Naive thymus-derived CD4-positive, alpha-beta T cell (primary cell): ENCODE results near the gene CASP10. TPM values are rescaled to one million over a fixed set of nuclear protein-coding genes. Genes with fewer than 3 reads are reported as not detected.

Experiments used
- ATAC-seq: fragments of 150-1000 bp; cut with Tn5 transposase; 2 replicates; pipeline ENCODE4 v1.10.0; 2021; ENCODE audit warnings: mild to moderate bottlenecking, moderate library complexity
- CTCF ChIA-PET: fragments of 350-600 bp; sonication (Branson Sonifier 250); formaldehyde crosslinking; loops from one replicate; lab custom pipeline; 2021; ENCODE audit warnings: antibody characterized with exemption; lab: Charles Lee
- POLR2A ChIA-PET: fragments of 350-600 bp; sonication (Branson Sonifier 250); formaldehyde crosslinking; loops from one replicate; lab custom pipeline; 2021; ENCODE audit warnings: antibody characterized with exemption, inconsistent platforms; lab: Charles Lee
- DNase-seq, 9 donors: peaks; one replicate each; pipeline versions ENCODE4 v3.0.0 to v3.0.0-alpha.2; 2020 to 2022; ENCODE audit warnings: mixed read lengths in 1 of 9
- H3K27ac ChIP-seq: one replicate; pipeline ENCODE4 v1.7.0; 2013; ENCODE audit warnings: mild to moderate bottlenecking, low read depth, low read length, moderate library complexity
- H3K27me3 ChIP-seq, 2 donors: one replicate each; pipeline ENCODE4 v1.7.0; 2013; ENCODE audit warnings: low read length in 2 of 2, mild to moderate bottlenecking in 2 of 2, moderate library complexity in 2 of 2; ENCODE audit not compliant: control insufficient read depth in 2 of 2, insufficient read depth in 2 of 2
- H3K36me3 ChIP-seq, 3 experiments: 1 replicate in 2 of 3; 2 replicates in 1 of 3; pipeline ENCODE4 v1.7.0; 2013; ENCODE audit warnings: low read length in 3 of 3, mild to moderate bottlenecking in 3 of 3, moderate library complexity in 1 of 3; ENCODE audit not compliant: insufficient read depth in 3 of 3, control insufficient read depth in 2 of 3
- H3K4me1 ChIP-seq, 2 donors: one replicate each; pipeline ENCODE4 v1.7.0; 2013; ENCODE audit warnings: low read length in 2 of 2, mild to moderate bottlenecking in 2 of 2, moderate library complexity in 1 of 2; ENCODE audit not compliant: control insufficient read depth in 2 of 2, insufficient read depth in 2 of 2
- H3K4me3 ChIP-seq: 2 replicates; pipeline ENCODE4 v1.7.0; 2013; ENCODE audit warnings: mild to moderate bottlenecking, low read length
- H3K9me3 ChIP-seq, 3 experiments: 1 replicate in 2 of 3; 2 replicates in 1 of 3; pipeline ENCODE4 v1.7.0; 2013; ENCODE audit warnings: low read length in 3 of 3; ENCODE audit not compliant: control insufficient read depth in 2 of 3
- H3K27ac Mint-ChIP-seq, 9 donors: one replicate each; pipeline ENCODE4 v1.8.0; 2020 to 2022; ENCODE audit warnings: mixed read lengths in 9 of 9, mild to moderate bottlenecking in 8 of 9, moderate library complexity in 5 of 9, inconsistent platforms in 2 of 9
- H3K27me3 Mint-ChIP-seq, 5 donors: one replicate each; pipeline ENCODE4 v1.8.0; 2021 to 2022; ENCODE audit warnings: mixed read lengths in 5 of 5, mild to moderate bottlenecking in 1 of 5
- H3K36me3 Mint-ChIP-seq, 5 donors: one replicate each; pipeline ENCODE4 v1.8.0; 2020 to 2022; ENCODE audit warnings: mixed read lengths in 5 of 5, mild to moderate bottlenecking in 3 of 5, inconsistent platforms in 1 of 5
- H3K4me1 Mint-ChIP-seq, 7 donors: one replicate each; pipeline ENCODE4 v1.8.0; 2020 to 2022; ENCODE audit warnings: mixed read lengths in 7 of 7, mild to moderate bottlenecking in 3 of 7, inconsistent platforms in 1 of 7
- H3K4me3 Mint-ChIP-seq, 10 donors: one replicate each; pipeline ENCODE4 v1.8.0; 2020 to 2022; ENCODE audit warnings: mild to moderate bottlenecking in 10 of 10, mixed read lengths in 10 of 10, moderate library complexity in 6 of 10, inconsistent platforms in 2 of 10
- H3K9me3 Mint-ChIP-seq, 11 donors: one replicate each; pipeline ENCODE4 v1.8.0; 2020 to 2022; ENCODE audit warnings: mixed read lengths in 11 of 11, mild to moderate bottlenecking in 4 of 11, inconsistent platforms in 1 of 11, moderate library complexity in 1 of 11
- intact Hi-C, 2 donors: fragments of 100-400 bp; cut with micrococcal nuclease; formaldehyde crosslinking; loops; one replicate each; pipeline ENCODE4 v1.15.1; 2023
- polyA plus RNA-seq, 2 donors: library from polyadenylated mRNA; unstranded; fragments of 300-500 nt; fragmentation: Illumina TruSeq; gene quantifications; one replicate each; pipeline ENCODE4 v1.2.3, GENCODE V29; 2021
- total RNA-seq, 6 experiments: library from RNA in 5 of 6; stranded (reverse) in 5 of 6; gene quantifications; 1 replicate in 5 of 6; 2 replicates in 1 of 6; pipeline ENCODE4 v1.2.3 and lab custom pipeline; 2021 to 2026

Gene CASP10
- total and polyA plus RNA-seq, 7 experiments from 2014 or later, result 15.9 to 49.8 (median 40.8) TPM

DNA sequence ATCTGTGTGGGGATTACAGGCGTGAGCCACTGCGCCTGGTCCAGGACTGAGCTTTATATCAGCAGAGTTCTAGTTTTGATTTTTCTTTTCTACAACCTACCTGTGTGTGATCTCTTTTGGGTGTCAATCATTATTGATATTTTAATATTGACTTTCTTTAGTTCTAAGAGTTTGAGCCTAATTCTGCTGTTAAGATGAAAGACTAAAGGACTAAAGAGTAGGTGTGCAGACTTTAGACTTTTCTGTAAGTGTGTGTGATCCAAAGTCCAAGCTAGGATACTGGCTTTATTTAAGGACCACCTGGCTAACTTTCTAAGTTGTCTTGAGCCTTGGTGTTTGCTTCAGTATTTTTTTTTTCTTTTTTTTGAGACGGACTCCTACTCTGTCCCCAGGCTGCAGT is 12.4 kb downstream of the CASP10 start:
- Mint-ChIP-seq H3K27ac (peak overlapping the region in 8 of 9 donors; percentile 63 to 96 (median 93)), H3K27me3 (no peaks in the 10 kb centered on the region), H3K4me3 (peak overlapping the region in 8 of 10 donors; percentile 42 to 98 (median 52)), H3K4me1 (peaks cover 52 to 83% (median 75%) of the 10 kb centered on the region in 7 donors), H3K36me3 (peaks cover 11 to 54% (median 50%) of the 10 kb centered on the region in 5 donors), H3K9me3 (no peaks in the 10 kb centered on the region)
- H3K4me1 ChIP-seq, result peaks cover 39 to 60% of the 10 kb centered on the region in 2 donors
- H3K36me3 ChIP-seq, result peaks cover 5 to 39% (median 10%) of the 10 kb centered on the region in 3 experiments
- intact Hi-C loops, result no loop called here
- DNase-seq, result no peak
- POLR2A ChIA-PET, result interaction anchor here (0.6 to 1.6 kb wide), 8 partner anchors 9 to 239 kb away, joined by 3 to 10 read pairs (median 4); partner anchors contain the start of genes CASP10 and CFLAR
- no peaks in the 10 kb centered on the region for H3K9me3 ChIP-seq
- H3K4me3 ChIP-seq, result no peak overlapping the region
- CTCF ChIA-PET, result interaction anchor here (1.0 to 7.2 kb wide), 5 partner anchors 9 to 37 kb away, joined by 3 to 70 read pairs (median 10); partner anchors contain the start of gene CASP10
- no peak for ATAC-seq
- H3K27ac ChIP-seq, result peak overlapping the region; percentile 56
- no peaks in the 10 kb centered on the region for H3K27me3 ChIP-seq

DNA sequence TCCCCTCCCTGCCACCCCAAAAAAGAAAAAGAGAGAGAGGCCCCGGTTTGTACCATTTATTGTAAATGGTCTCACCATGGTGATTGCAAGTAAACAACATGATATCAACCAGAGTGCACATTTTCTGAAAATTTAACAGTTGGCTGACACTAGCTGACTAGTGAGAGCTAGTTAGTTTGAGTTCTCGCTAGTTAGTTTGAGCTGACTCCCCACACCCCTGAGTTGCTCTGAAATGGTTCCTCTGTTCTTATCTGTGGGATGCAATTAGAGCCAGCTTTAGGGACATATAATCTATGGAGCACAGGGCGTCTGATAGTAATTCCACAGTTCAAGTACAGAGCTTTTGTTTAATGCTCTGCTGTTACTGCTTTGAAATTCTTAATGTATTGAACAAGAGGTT is 13.1 kb downstream of the CASP10 start:
- H3K36me3 ChIP-seq, result peaks cover 5 to 43% (median 10%) of the 10 kb centered on the region in 3 experiments
- no peaks in the 10 kb centered on the region for H3K27me3 Mint-ChIP-seq
- H3K36me3 Mint-ChIP-seq, result peaks cover 12 to 52% (median 50%) of the 10 kb centered on the region in 5 donors
- peak overlapping the region in 8 of 9 donors; percentile 63 to 96 (median 93) for H3K27ac Mint-ChIP-seq
- ChIA-PET POLR2A (interaction anchor here (0.9 to 1.6 kb wide), 6 partner anchors 9 to 80 kb away, joined by 3 to 10 read pairs (median 5); partner anchors contain the start of genes CASP10 and CFLAR), CTCF (interaction anchor here (1.4 to 7.2 kb wide), 4 partner anchors 10 to 37 kb away, joined by 6 to 70 read pairs (median 24); partner anchors contain the start of gene CASP10)
- no peaks in the 10 kb centered on the region for H3K27me3 ChIP-seq
- H3K4me1 Mint-ChIP-seq, result peaks cover 51 to 82% (median 72%) of the 10 kb centered on the region in 7 donors
- no peaks in the 10 kb centered on the region for H3K9me3 Mint-ChIP-seq
- intact Hi-C loops, result loop anchor here in 1 of 2 donors (2.0 kb wide), 1 partner anchor 13 kb away; the partner anchor contains the start of gene CASP10
- ATAC-seq (no peak), DNase-seq (no peak)
- peaks cover 37 to 56% of the 10 kb centered on the region in 2 donors for H3K4me1 ChIP-seq
- no peaks in the 10 kb centered on the region for H3K9me3 ChIP-seq
- peak overlapping the region in 6 of 10 donors; percentile 19 to 98 (median 38) for H3K4me3 Mint-ChIP-seq
- peak overlapping the region; percentile 56 for H3K27ac ChIP-seq
- H3K4me3 ChIP-seq, result no peak overlapping the region

DNA sequence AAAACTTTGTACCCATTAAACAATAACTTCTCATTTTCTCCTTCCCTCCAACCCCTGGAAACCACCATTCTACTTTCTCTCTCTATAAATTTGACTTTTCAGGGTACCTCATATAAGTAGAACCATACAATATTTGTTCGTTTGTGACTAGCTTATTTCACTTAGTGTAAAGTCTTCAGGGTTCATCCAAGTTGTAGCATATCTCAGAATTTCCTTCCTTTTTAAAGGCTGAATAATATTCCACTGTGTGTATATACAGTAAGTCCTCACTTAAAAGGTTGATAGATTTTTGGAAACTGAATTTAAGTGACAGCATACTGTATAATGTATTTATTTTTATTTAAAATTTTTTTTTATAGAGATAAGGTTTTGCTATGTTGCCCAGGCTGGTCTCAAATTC is 13.9 kb downstream of the CASP10 start:
- ChIA-PET CTCF (interaction anchor here (1.4 to 7.2 kb wide), 3 partner anchors 14 to 36 kb away, joined by 6 to 70 read pairs (median 38); partner anchors contain the start of gene CASP10), POLR2A (interaction anchor here (0.9 to 1.6 kb wide), 5 partner anchors 10 to 33 kb away, joined by 3 to 10 read pairs (median 5); partner anchors contain the start of gene CASP10)
- Mint-ChIP-seq H3K27me3 (no peaks in the 10 kb centered on the region), H3K4me3 (peak overlapping the region in 1 of 10 donors; percentile 98), H3K4me1 (peaks cover 45 to 80% (median 68%) of the 10 kb centered on the region in 7 donors), H3K36me3 (peaks cover 15 to 53% (median 48%) of the 10 kb centered on the region in 5 donors), H3K27ac (peak overlapping the region in 8 of 9 donors; percentile 63 to 96 (median 93)), H3K9me3 (no peaks in the 10 kb centered on the region)
- Histone ChIP-seq H3K36me3 (peaks cover 5 to 48% (median 15%) of the 10 kb centered on the region in 3 experiments), H3K4me1 (peaks cover 29 to 48% of the 10 kb centered on the region in 2 donors), H3K9me3 (no peaks in the 10 kb centered on the region), H3K27me3 (no peaks in the 10 kb centered on the region), H3K4me3 (no peak overlapping the region), H3K27ac (peak overlapping the region; percentile 39)
- ATAC-seq (no peak), DNase-seq (no peak)
- intact Hi-C loops, result loop anchor here in 1 of 2 donors (2.0 kb wide), 1 partner anchor 14 kb away; the partner anchor contains the start of gene CASP10

DNA sequence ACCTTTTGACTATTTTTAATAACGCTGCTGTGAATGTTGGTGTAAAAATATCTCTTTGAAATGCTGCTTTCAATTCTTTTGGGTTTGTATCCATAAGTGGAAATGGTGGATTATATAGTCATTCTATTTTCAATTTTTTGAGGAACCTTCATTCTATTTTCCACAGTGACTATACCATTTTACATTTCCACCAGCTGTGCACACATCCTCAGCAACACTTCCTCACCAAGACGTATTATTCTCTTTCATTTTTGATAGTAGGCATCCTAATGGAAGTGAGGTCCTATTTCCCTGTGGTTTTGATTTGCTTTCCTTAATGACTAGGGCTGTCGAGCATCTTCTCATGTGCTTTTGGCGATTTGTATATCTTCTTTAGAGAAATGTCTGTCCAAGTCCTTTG is 14.8 kb downstream of the CASP10 start:
- H3K27ac Mint-ChIP-seq, result peak overlapping the region in 7 of 9 donors; percentile 19 to 86 (median 58)

DNA sequence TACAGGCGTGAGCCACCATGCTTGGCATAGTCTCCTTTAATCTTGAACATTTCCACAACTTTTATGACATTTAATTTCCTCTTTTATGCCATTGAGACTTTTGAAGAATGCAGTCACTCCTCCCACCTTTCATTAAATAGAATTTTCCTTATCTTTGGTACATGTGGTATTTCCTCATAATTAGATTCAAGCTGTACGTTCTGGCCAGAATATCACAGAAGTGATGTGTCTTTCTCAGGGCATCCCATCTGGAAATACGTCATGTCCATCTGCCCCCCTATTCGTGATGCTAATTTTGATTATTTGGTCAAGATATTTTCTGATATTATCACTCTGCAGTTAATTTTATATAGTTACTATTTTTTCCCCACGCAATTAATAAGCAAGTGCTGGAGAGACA is 16.9 kb downstream of the CASP10 start:
- Mint-ChIP-seq H3K36me3 (peaks cover 15 to 49% (median 37%) of the 10 kb centered on the region in 5 donors), H3K4me3 (peak overlapping the region in 1 of 10 donors; percentile 7), H3K27me3 (no peaks in the 10 kb centered on the region), H3K4me1 (peaks cover 27 to 71% (median 66%) of the 10 kb centered on the region in 7 donors), H3K9me3 (no peaks in the 10 kb centered on the region), H3K27ac (peak overlapping the region in 7 of 9 donors; percentile 6 to 85 (median 63))
- no peak for DNase-seq
- intact Hi-C loops, result loop anchor here in 1 of 2 donors (1.0 kb wide), 1 partner anchor 8 kb away; no protein-coding TSS in a partner anchor
- no peaks in the 10 kb centered on the region for H3K27me3 ChIP-seq
- H3K36me3 ChIP-seq, result peaks cover 5 to 55% (median 20%) of the 10 kb centered on the region in 3 experiments
- H3K4me1 ChIP-seq, result peaks cover under 1 to 29% of the 10 kb centered on the region in 2 donors
- CTCF ChIA-PET, result interaction anchor here (3.3 kb wide), 1 partner anchor 33 kb away, joined by 16 read pairs; no protein-coding TSS in a partner anchor
- H3K9me3 ChIP-seq, result no peaks in the 10 kb centered on the region
- POLR2A ChIA-PET, result interaction anchor here (1.7 kb wide), 1 partner anchor 7 kb away, joined by 4 read pairs; no protein-coding TSS in a partner anchor
- no peak for ATAC-seq
- H3K27ac ChIP-seq, result no peak overlapping the region
- no peak overlapping the region for H3K4me3 ChIP-seq

More for the DNA sequence above, 14.8 kb downstream of the CASP10 start:
- H3K4me1 ChIP-seq, result peaks cover 21 to 40% of the 10 kb centered on the region in 2 donors
- H3K9me3 Mint-ChIP-seq, result no peaks in the 10 kb centered on the region
- intact Hi-C loops, result loop anchor here in 1 of 2 donors (2.0 kb wide), 1 partner anchor 15 kb away; the partner anchor contains the start of gene CASP10
- POLR2A ChIA-PET, result no interaction called here
- H3K27ac ChIP-seq, result no peak overlapping the region
- H3K4me3 Mint-ChIP-seq, result no peak overlapping the region
- no peaks in the 10 kb centered on the region for H3K27me3 Mint-ChIP-seq
- no peaks in the 10 kb centered on the region for H3K27me3 ChIP-seq
- CTCF ChIA-PET, result no interaction called here
- H3K4me3 ChIP-seq, result no peak overlapping the region
- DNase-seq, result no peak
- H3K36me3 Mint-ChIP-seq, result peaks cover 15 to 55% (median 44%) of the 10 kb centered on the region in 5 donors
- no peaks in the 10 kb centered on the region for H3K9me3 ChIP-seq
- peaks cover 5 to 56% (median 20%) of the 10 kb centered on the region in 3 experiments for H3K36me3 ChIP-seq
- no peak for ATAC-seq
- H3K4me1 Mint-ChIP-seq, result peaks cover 37 to 71% (median 64%) of the 10 kb centered on the region in 7 donors

DNA sequence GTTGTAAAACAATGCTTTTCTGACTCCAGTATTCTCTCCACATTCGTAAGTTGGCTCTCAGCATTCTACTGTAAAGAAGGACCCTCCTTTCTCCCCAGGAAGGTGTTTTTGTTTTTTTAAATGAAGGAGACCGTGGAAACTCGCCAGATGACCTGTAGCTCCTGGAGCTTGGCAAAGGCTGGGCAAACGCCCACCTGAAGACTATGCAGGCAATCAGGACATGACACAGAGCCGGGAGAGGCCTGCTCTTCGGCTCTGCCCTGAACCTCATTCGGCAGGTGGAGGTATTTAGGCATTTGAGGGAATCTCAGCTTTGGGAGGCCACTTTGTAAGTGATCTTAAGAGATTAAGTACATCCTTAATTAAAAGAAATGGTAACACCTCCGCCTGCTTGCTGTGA is 17.4 kb downstream of the CASP10 start:
- ATAC-seq, result no peak
- Histone ChIP-seq H3K9me3 (no peaks in the 10 kb centered on the region), H3K4me3 (no peak overlapping the region), H3K36me3 (peaks cover 5 to 54% (median 20%) of the 10 kb centered on the region in 3 experiments), H3K27ac (no peak overlapping the region), H3K27me3 (no peaks in the 10 kb centered on the region), H3K4me1 (peaks cover 0 to 29% of the 10 kb centered on the region in 2 donors)
- intact Hi-C loops, result loop anchor here in 1 of 2 donors (1.0 kb wide), 1 partner anchor 8 kb away; no protein-coding TSS in a partner anchor
- peak overlapping the region in 1 of 10 donors; percentile 7 for H3K4me3 Mint-ChIP-seq
- CTCF ChIA-PET, result interaction anchor here (3.3 kb wide), 1 partner anchor 32 kb away, joined by 16 read pairs; no protein-coding TSS in a partner anchor
- POLR2A ChIA-PET, result interaction anchor here (1.3 to 1.7 kb wide), 3 partner anchors 8 to 299 kb away, joined by 4 to 7 read pairs (median 4); no protein-coding TSS in a partner anchor
- peaks cover 24 to 72% (median 68%) of the 10 kb centered on the region in 7 donors for H3K4me1 Mint-ChIP-seq
- peak overlapping the region in 8 of 9 donors; percentile 6 to 85 (median 64) for H3K27ac Mint-ChIP-seq
- H3K9me3 Mint-ChIP-seq, result no peaks in the 10 kb centered on the region
- DNase-seq, result no peak
- H3K36me3 Mint-ChIP-seq, result peaks cover 15 to 49% (median 37%) of the 10 kb centered on the region in 5 donors
- H3K27me3 Mint-ChIP-seq, result no peaks in the 10 kb centered on the region
